Pancreas (tissue), 10 donors: ENCODE data around the gene ERCC3. TPM values are rescaled to one million over a fixed set of nuclear protein-coding genes. Genes with fewer than 3 reads are reported as not detected.

Experiments used
- ATAC-seq, 4 donors: fragments of 200-7000 bp; cut with Tn5 transposase; one replicate each; pipeline versions ENCODE4 v1.8.0 to v1.9.1; 2020; ENCODE audit warnings: mild to moderate bottlenecking in 4 of 4, moderate library complexity in 4 of 4
- DNase-seq, 6 donors: peaks; one replicate each; pipeline ENCODE4 v3.0.0-alpha.2; 2020
- FAIRE-seq: peaks from 2 replicates; lab custom pipeline; 2012; peaks lifted over from hg19 to GRCh38; lab: Jason Lieb, UNC
- H3K27ac ChIP-seq, 4 donors: fragments of 200-600 bp; sonication (generic); 1 replicate in 3 of 4; 2 replicates in 1 of 4; pipeline versions ENCODE4 v1.5.0 to v1.8.0; 2020
- H3K27me3 ChIP-seq, 4 donors: fragments of 200-600 bp; one replicate each; pipeline ENCODE4 v1.8.0; 2021
- H3K36me3 ChIP-seq, 3 donors: fragments of 200-600 bp; sonication (generic) in 1 of 3; one replicate each; pipeline versions ENCODE4 v1.5.0 to v1.8.0; 2020 to 2021
- H3K4me1 ChIP-seq, 3 donors: fragments of 200-600 bp; one replicate each; pipeline ENCODE4 v1.8.0; 2021
- H3K4me3 ChIP-seq, 4 donors: fragments of 200-600 bp; sonication (generic) in 2 of 4; one replicate each; pipeline versions ENCODE4 v1.5.0 to v1.8.0; 2020 to 2021
- H3K9me3 ChIP-seq, 4 donors: fragments of 200-600 bp; one replicate each; pipeline ENCODE4 v1.8.0; 2021
- CTCF ChIP-seq, 4 donors: fragments of 200-600 bp; sonication (generic) in 3 of 4; IDR thresholded peaks; one replicate each; pipeline versions ENCODE4 v1.5.0 to v1.8.0; 2021; ENCODE audit warnings: antibody characterized with exemption in 4 of 4
- WGBS, 2 donors: extraction: QIAGEN DNeasy Blood & Tissue Kit; methylation state at CpG; one replicate each; pipeline ENCODE4 v1.1.7; 2013; 5-methylcytosine and 5-hydroxymethylcytosine counted together
- intact Hi-C, 3 donors: fragments of 100-400 bp; cut with DNase I; formaldehyde crosslinking; loops; one replicate each; pipeline versions ENCODE4 v1.11.1 to v1.14.2; 2022
- polyA plus RNA-seq, 2 donors: library from polyadenylated mRNA; stranded (reverse); fragments of 200-250 nt; gene quantifications; one replicate each; pipeline ENCODE4 v1.2.3, GENCODE V29; 2013
- total RNA-seq, 6 donors: library from RNA; stranded (reverse); fragmentation: NEBNext Ultra II Directional in 4 of 6; extraction: Animal tissue kit (Norgen Biotek cat#: 25700) in 4 of 6; gene quantifications; one replicate each; pipeline versions ENCODE4 v1.2.1 to v1.2.4, GENCODE V29; 2021 to 2023
- donor health status: healthy with polysubstance abuse.
- donor health status: DM: no; HTN: no; CAD: no; lungs with moderate emphysema.
- donor health status: DM: no; HTN: no; CAD: no.
- donor health status: control.
- donor health status: control.
- donor health status: Bipolar disorder and iron deficiency.
- donor health status: DM: yes; HTN: yes; CAD: no.
- donor health status: DM: no; HTN: no; CAD: no.
- donor health status: DM: no; HTN: no; CAD: no.
- donor health status: DM: yes; HTN: yes; CAD: no.

Gene ERCC3
- total and polyA plus RNA-seq, 8 donors = 12.9 to 33.0 (median 17.3) TPM

- ATAC-seq (no peak), DNase-seq (no peak), FAIRE-seq (no peak)
- no peak for TF ChIP-seq CTCF (IDR thresholded peaks at IDR 0.05)
- intact Hi-C loops = no loop called here
- Histone ChIP-seq H3K36me3 (peaks cover 3 to 35% (median 18%) of the 10 kb centered on the region in 3 donors), H3K27ac (no peak overlapping the region), H3K4me3 (no peak overlapping the region), H3K4me1 (no peaks in the 10 kb centered on the region), H3K27me3 (no peaks in the 10 kb centered on the region), H3K9me3 (no peaks in the 10 kb centered on the region)
- WGBS, 2 donors = 93 to 97% methylated on average over 5 of the region's 5 CpGs
Observed at GRCh38 chr2:127259355-127259754, 34.6 kb downstream of the ERCC3 start.

GRCh38 chr2:127256866-127257265, 37.1 kb downstream of the ERCC3 start:
- Histone ChIP-seq H3K27me3 (no peaks in the 10 kb centered on the region), H3K36me3 (peaks cover 3 to 31% (median 18%) of the 10 kb centered on the region in 3 donors), H3K4me1 (no peaks in the 10 kb centered on the region), H3K9me3 (no peaks in the 10 kb centered on the region), H3K27ac (no peak overlapping the region), H3K4me3 (no peak overlapping the region)
- WGBS, 2 donors = 80 to 84% methylated on average over 8 of the region's 8 CpGs
- no peak for FAIRE-seq
- ATAC-seq = no peak
- TF ChIP-seq CTCF (IDR thresholded peaks at IDR 0.05) = no peak
- intact Hi-C loops = no loop called here
- no peak for DNase-seq

GRCh38 chr2:127256381-127256780, 37.6 kb downstream of the ERCC3 start:
- H3K9me3 ChIP-seq = no peaks in the 10 kb centered on the region
- no peaks in the 10 kb centered on the region for H3K27me3 ChIP-seq
- FAIRE-seq (no peak), DNase-seq (no peak), ATAC-seq (no peak)
- no peak overlapping the region for H3K4me3 ChIP-seq
- H3K36me3 ChIP-seq = peaks cover 3 to 31% (median 18%) of the 10 kb centered on the region in 3 donors
- WGBS, 2 donors = 92 to 93% methylated on average over 3 of the region's 3 CpGs
- TF ChIP-seq CTCF (IDR thresholded peaks at IDR 0.05) = no peak
- H3K27ac ChIP-seq = no peak overlapping the region
- intact Hi-C loops = no loop called here
- no peaks in the 10 kb centered on the region for H3K4me1 ChIP-seq

- no peaks in the 10 kb centered on the region for H3K27me3 ChIP-seq
- FAIRE-seq = no peak
- no peaks in the 10 kb centered on the region for H3K9me3 ChIP-seq
- no peak overlapping the region for H3K4me3 ChIP-seq
- no peak for TF ChIP-seq CTCF (IDR thresholded peaks at IDR 0.05)
- 96 to 98% methylated on average over 6 of the region's 6 CpGs for WGBS, 2 donors
- no peaks in the 10 kb centered on the region for H3K4me1 ChIP-seq
- no peak for DNase-seq
- H3K36me3 ChIP-seq = peaks cover 3 to 24% (median 12%) of the 10 kb centered on the region in 3 donors
- intact Hi-C loops = no loop called here
- no peak for ATAC-seq
- H3K27ac ChIP-seq = no peak overlapping the region
Observed at GRCh38 chr2:127255721-127256120, 38.2 kb downstream of the ERCC3 start.

- Histone ChIP-seq H3K4me1 (no peaks in the 10 kb centered on the region), H3K9me3 (no peaks in the 10 kb centered on the region), H3K27me3 (no peaks in the 10 kb centered on the region), H3K36me3 (peaks cover 3 to 19% (median 9%) of the 10 kb centered on the region in 3 donors), H3K4me3 (no peak overlapping the region), H3K27ac (no peak overlapping the region)
- no peak for DNase-seq
- WGBS, 2 donors = 75 to 80% methylated on average over 2 of the region's 2 CpGs
- intact Hi-C loops = no loop called here
- no peak for FAIRE-seq
- no peak for ATAC-seq
- TF ChIP-seq CTCF (IDR thresholded peaks at IDR 0.05) = no peak
Observed at GRCh38 chr2:127255146-127255545, 38.8 kb downstream of the ERCC3 start.
